IMR-90 (cell line): Measurements from ENCODE around the gene GIT2. TPM values are rescaled to one million over a fixed set of nuclear protein-coding genes. Genes with fewer than 3 reads are reported as not detected.

Experiments
- ATAC-seq: fragments of 200-7000 bp; cut with Tn5 transposase; 2 replicates; pipeline ENCODE4 v1.9.1; 2020; ENCODE audit warnings: low read depth, mild to moderate bottlenecking, moderate library complexity
- BruUV-seq: library from RNA; stranded (reverse); fragments of 400-500 nt; replicated peaks from 2 replicates; lab custom pipeline; 2021; lab: Mats Ljungman, UMichigan
- CTCF ChIA-PET: fragments of 300-600 bp; formaldehyde crosslinking; extraction: SDS; loops from one replicate; lab custom pipeline; 2021; ENCODE audit warnings: antibody characterized with exemption; lab: Yijun Ruan, JAX
- POLR2A ChIA-PET: fragments of 300-600 bp; sonication (Branson Sonifier 250); formaldehyde crosslinking; loops from one replicate; lab custom pipeline; 2022; ENCODE audit warnings: antibody characterized with exemption; ENCODE audit not compliant: unreplicated experiment; lab: Charles Lee
- DNase-seq: peaks from one replicate; pipeline ENCODE4 v3.0.0; 2013
- H2AFZ ChIP-seq: replicated peaks from 2 replicates; pipeline ENCODE3; 2013; ENCODE audit warnings: low read length, mild to moderate bottlenecking; ENCODE audit not compliant: poor library complexity
- H2AK5ac ChIP-seq: 2 replicates; pipeline ENCODE4 v1.6.1; 2013; ENCODE audit warnings: low read depth, low read length, inconsistent platforms
- H2AK9ac ChIP-seq: replicated peaks from 2 replicates; pipeline ENCODE3; 2013; ENCODE audit warnings: mild to moderate bottlenecking, low read depth, low read length, moderate library complexity; ENCODE audit not compliant: poor library complexity
- H2BK120ac ChIP-seq: 2 replicates; pipeline ENCODE4 v1.6.1; 2013; ENCODE audit warnings: low read depth, low read length, inconsistent platforms
- H2BK15ac ChIP-seq: 3 replicates; pipeline ENCODE4 v1.6.1; 2013; ENCODE audit warnings: low read depth, low read length, inconsistent platforms
- H2BK20ac ChIP-seq: 2 replicates; pipeline ENCODE4 v1.6.1; 2013; ENCODE audit warnings: low read depth, mild to moderate bottlenecking, inconsistent platforms, low read length, moderate library complexity
- H2BK5ac ChIP-seq: 2 replicates; pipeline ENCODE4 v1.6.1; 2013; ENCODE audit warnings: mild to moderate bottlenecking, low read depth, low read length, inconsistent platforms; ENCODE audit not compliant: poor library complexity, severe bottlenecking
- H3K14ac ChIP-seq: replicated peaks from 2 replicates; pipeline ENCODE4 v1.6.1; 2013; ENCODE audit warnings: low read depth, low read length, inconsistent platforms
- H3K18ac ChIP-seq: 2 replicates; pipeline ENCODE4 v1.6.1; 2013; ENCODE audit warnings: low read depth, low read length, control low read depth
- H3K23ac ChIP-seq: 2 replicates; pipeline ENCODE4 v1.6.1; 2013; ENCODE audit warnings: low read depth, low read length, inconsistent platforms
- H3K27ac ChIP-seq: 2 replicates; pipeline ENCODE4 v1.5.1; 2013; ENCODE audit warnings: mild to moderate bottlenecking, control low read depth, low read length; ENCODE audit not compliant: insufficient read depth
- H3K27me3 ChIP-seq: 2 replicates; pipeline ENCODE4 v1.6.1; 2013; ENCODE audit warnings: low read length; ENCODE audit not compliant: control insufficient read depth, insufficient read depth
- H3K36me3 ChIP-seq: 2 replicates; pipeline ENCODE4 v1.6.1; 2013; ENCODE audit warnings: low read length, mixed read lengths; ENCODE audit not compliant: control insufficient read depth, insufficient read depth
- H3K4ac ChIP-seq: 2 replicates; pipeline ENCODE4 v1.6.1; 2013; ENCODE audit warnings: low read depth, low read length, inconsistent platforms
- H3K4me1 ChIP-seq: 2 replicates; pipeline ENCODE4 v1.6.1; 2013; ENCODE audit warnings: low read length, mixed read lengths; ENCODE audit not compliant: control insufficient read depth, insufficient read depth
- H3K4me2 ChIP-seq: 2 replicates; pipeline ENCODE4 v1.6.1; 2013; ENCODE audit warnings: low read depth, mild to moderate bottlenecking, control low read depth, low read length, moderate library complexity
- H3K4me3 ChIP-seq: 2 replicates; pipeline ENCODE4 v1.5.1; 2013; ENCODE audit warnings: low read depth, mild to moderate bottlenecking, control low read depth, low read length, moderate library complexity; ENCODE audit not compliant: insufficient read depth
- H3K56ac ChIP-seq: 2 replicates; pipeline ENCODE4 v1.6.1; 2013; ENCODE audit warnings: low read length, inconsistent platforms; ENCODE audit not compliant: insufficient read depth; ENCODE audit errors: extremely low read depth
- H3K79me1 ChIP-seq, 2 experiments: 2 replicates each; pipeline ENCODE4 v1.6.1; 2013; ENCODE audit warnings: low read length in 2 of 2, inconsistent platforms in 1 of 2, low read depth in 1 of 2
- H3K9ac ChIP-seq: 2 replicates; pipeline ENCODE4 v1.6.1; 2013; ENCODE audit warnings: low read depth, low read length, control low read depth
- H3K9me1 ChIP-seq: 2 replicates; pipeline ENCODE4 v1.6.1; 2013; ENCODE audit warnings: low read length, inconsistent platforms; ENCODE audit not compliant: insufficient read depth
- H3K9me3 ChIP-seq: 2 replicates; pipeline ENCODE4 v1.6.1; 2013; ENCODE audit warnings: low read length; ENCODE audit not compliant: control insufficient read depth, insufficient read depth
- H4K20me1 ChIP-seq: 2 replicates; pipeline ENCODE4 v1.6.1; 2013; ENCODE audit warnings: low read length, inconsistent platforms; ENCODE audit not compliant: insufficient read depth
- H4K5ac ChIP-seq: 2 replicates; pipeline ENCODE4 v1.6.1; 2013; ENCODE audit warnings: mild to moderate bottlenecking, low read depth, low read length, control low read depth
- H4K8ac ChIP-seq, 2 experiments: 2 replicates each; pipeline ENCODE4 v1.6.1; 2013; ENCODE audit warnings: low read depth in 2 of 2, low read length in 2 of 2, control low read depth in 1 of 2, inconsistent platforms in 1 of 2
- H4K91ac ChIP-seq: 2 replicates; pipeline ENCODE4 v1.6.1; 2013; ENCODE audit warnings: low read depth, low read length, inconsistent platforms; ENCODE audit not compliant: insufficient read depth
- CEBPB ChIP-seq: IDR thresholded peaks from 2 replicates; pipeline ENCODE4 v1.6.1; 2012; ENCODE audit warnings: low read depth, low read length, improper control_type of control experiment
- CHD1 ChIP-seq: IDR thresholded peaks from 2 replicates; pipeline ENCODE4 v1.6.1; 2012; ENCODE audit warnings: low read depth, low read length, improper control_type of control experiment
- CTCF ChIP-seq: conservative IDR thresholded peaks from 2 replicates; pipeline ENCODE4 v1.5.1; 2012; ENCODE audit warnings: mild to moderate bottlenecking, low read depth, low read length, improper control_type of control experiment
- MAZ ChIP-seq: IDR thresholded peaks from 2 replicates; pipeline ENCODE4 v1.6.1; 2012; ENCODE audit warnings: low read depth, mild to moderate bottlenecking, low read length, improper control_type of control experiment, moderate library complexity, borderline replicate concordance
- RAD21 ChIP-seq: IDR thresholded peaks from 2 replicates; pipeline ENCODE4 v1.6.1; 2012; ENCODE audit warnings: low read length, improper control_type of control experiment
- USF2 ChIP-seq: fragments of 150-350 bp; IDR thresholded peaks from 2 replicates; pipeline ENCODE4 v1.6.1; 2017; ENCODE audit warnings: mild to moderate bottlenecking, antibody characterized with exemption, low read length, low read depth
- WGBS, 2 experiments: methylation state at CpG; one replicate each; pipeline versions ENCODE4 v1.1.5 to v1.1.7; 2013; ENCODE audit warnings: missing lambda C conversion rate in 2 of 2; ENCODE audit not compliant: insufficient read length in 1 of 2; ENCODE audit errors: extremely low coverage in 2 of 2; 5-methylcytosine and 5-hydroxymethylcytosine counted together
- dilution Hi-C: fragments of 300-500 bp; cut with HindIII; formaldehyde crosslinking; loops from one replicate; pipeline ENCODE4 v1.14.3; 2018; ENCODE audit warnings: low sequenced_read_pairs; ENCODE audit not compliant: unreplicated experiment
- in situ Hi-C: fragments of 300-500 bp; cut with MboI; formaldehyde crosslinking; loops from 3 replicates; pipeline ENCODE4 v1.14.3; 2019; ENCODE audit warnings: low sequenced_read_pairs, inconsistent platforms, mixed read lengths
- intact Hi-C: fragments of 100-400 bp; cut with micrococcal nuclease; formaldehyde crosslinking; loops from 2 replicates; pipeline ENCODE4 v1.10.0; 2022
- polyA plus RNA-seq, 3 experiments: library from polyadenylated mRNA; depleted of rRNA; stranded (reverse); fragments of >200 nt; gene quantifications; 2 replicates each; pipeline ENCODE4 v1.2.3, GENCODE V29; 2012; ENCODE audit warnings: low replicate concordance in 1 of 3
- total RNA-seq: library from RNA; depleted of rRNA; stranded (reverse); fragments of >200 nt; gene quantifications from 2 replicates; pipeline ENCODE4 v1.2.3, GENCODE V29; 2012

GIT2 gene
- total and polyA plus RNA-seq, 2 of the 4 experiments (the other 2 are of a cell fraction) = 48.0 to 71.9 TPM

- Histone ChIP-seq H3K9ac (peak overlapping the region; percentile 97), H2BK15ac (0 out of 3 replicates have a peak overlapping the region, but pooled peaks have one; percentile 79), H3K27ac (peak overlapping the region; percentile 87), H3K56ac (peak overlapping the region; percentile 99), H2AK5ac (peak overlapping the region; percentile 98), H2BK120ac (peak overlapping the region; percentile 89; the same call in 1 of the 2 replicates), H4K20me1 (peaks cover 32% of the 10 kb centered on the region), H2BK20ac (no peak overlapping the region), H3K36me3 (peaks cover 8% of the 10 kb centered on the region), H3K9me1 (peaks cover 14% of the 10 kb centered on the region), H4K5ac (no peak overlapping the region; the same call in 1 of the 2 replicates), H2BK5ac (peak overlapping the region; percentile 99), H3K9me3 (no peaks in the 10 kb centered on the region), H3K14ac (peak overlapping the region; percentile 97), H2AFZ (peak overlapping the region; percentile 96), H3K4ac (peak overlapping the region; percentile 97), H3K4me2 (peak overlapping the region; percentile 86), H3K18ac (peak overlapping the region; percentile 61), H3K4me1 (peaks cover 16% of the 10 kb centered on the region), H3K27me3 (no peaks in the 10 kb centered on the region), H3K23ac (peak overlapping the region; percentile 100), H3K4me3 (peak overlapping the region; percentile 64), H4K8ac (peak overlapping the region; percentile 80 to 84; a peak in 3 of 4 replicates), H2AK9ac (peak overlapping the region; percentile 96), H4K91ac (peak overlapping the region; percentile 93), H3K79me1 (peaks cover 18 to 44% of the 10 kb centered on the region in 2 experiments; a peak in 3 of 4 replicates)
- WGBS, 2 experiments = no CpG with 5 or more reads among the region's 27 CpGs
- no peak for ATAC-seq
- TF ChIP-seq MAZ (peak; percentile 1; the same call in 1 of the 2 replicates), RAD21 (no peak), CTCF (no peak), CEBPB (no peak), USF2 (no peak), CHD1 (no peak)
- no TSS peak for BruUV-seq
- no peak for DNase-seq
- dilution Hi-C loops (no loop called here), intact Hi-C loops (loop anchor here (5.0 kb wide), 2 partner anchors 52 to 67 kb away; no protein-coding TSS in a partner anchor), in situ Hi-C loops (no loop called here)
- CTCF ChIA-PET = no interaction called here
- POLR2A ChIA-PET = no interaction called here
These were observed 3.4 kb upstream of the GIT2 start for GRCh38 chr12:109999649-109999971.
